ENCODE data around the gene FRG2.
"Not testable (repeated sequence)": the region's sequence is repeated elsewhere in the genome, so short reads cannot be mapped to it uniquely, and the experiment has no call there.

FRG2 gene

GRCh38 chr4:190027156-190027555, at the start of gene FRG2:
FRG2 (minus strand) TSS chr4:190027256; CDS start chr4:190027204, 52 bp downstream.
- DNase-seq (ENCODE audit: low spot score), result not testable (repeated sequence)

GRCh38 chr4:190068351-190068750, 41.3 kb upstream of the FRG2 start:
- DNase-seq (ENCODE audit: low spot score), result not testable (repeated sequence)

GRCh38 chr4:190064805-190065204, 37.7 kb upstream of the FRG2 start:
- not testable (repeated sequence) for DNase-seq (ENCODE audit: low spot score)

GRCh38 chr4:190064342-190064741, 37.3 kb upstream of the FRG2 start, which contains the start of gene DBET:
DBET (plus strand) TSS chr4:190064502.
- not testable (repeated sequence) for DNase-seq (ENCODE audit: low spot score)

GRCh38 chr4:190058997-190059396, 31.9 kb upstream of the FRG2 start:
- not testable (repeated sequence) for DNase-seq (ENCODE audit: low spot score)

- not testable (repeated sequence) for DNase-seq (ENCODE audit: low spot score)
Observed at GRCh38 chr4:190049378-190050239, 22.6 kb upstream of the FRG2 start.

GRCh38 chr4:190047627-190048026, 20.6 kb upstream of the FRG2 start:
- DNase-seq (ENCODE audit: low spot score), result not testable (repeated sequence)

- not testable (repeated sequence) for DNase-seq (ENCODE audit: low spot score)
Observed at GRCh38 chr4:190040873-190041272, 13.8 kb upstream of the FRG2 start.

- not testable (repeated sequence) for DNase-seq (ENCODE audit: low spot score)
Observed at GRCh38 chr4:190037704-190038388, 10.8 kb upstream of the FRG2 start.

GRCh38 chr4:190031264-190031663, 4.2 kb upstream of the FRG2 start:
- not testable (repeated sequence) for DNase-seq (ENCODE audit: low spot score)

GRCh38 chr4:190022614-190023281, 4.3 kb downstream of the FRG2 start:
- not testable (repeated sequence) for DNase-seq (ENCODE audit: low spot score)

- DNase-seq (ENCODE audit: low spot score), result not testable (repeated sequence)
Observed at GRCh38 chr4:190021973-190022372, 5.1 kb downstream of the FRG2 start.

- DNase-seq (ENCODE audit: low spot score), result no peak
Observed at GRCh38 chr4:190020790-190021717, 6.0 kb downstream of the FRG2 start.

GRCh38 chr4:190019859-190020463, 7.1 kb downstream of the FRG2 start:
- not testable (repeated sequence) for DNase-seq (ENCODE audit: low spot score)

GRCh38 chr4:190019023-190019858, 7.8 kb downstream of the FRG2 start:
- no peak for DNase-seq (ENCODE audit: low spot score)

- no peak for DNase-seq (ENCODE audit: low spot score)
Observed at GRCh38 chr4:190018201-190018920, 8.7 kb downstream of the FRG2 start.

- DNase-seq (ENCODE audit: low spot score), result no peak
Observed at GRCh38 chr4:190017357-190018200, 9.5 kb downstream of the FRG2 start.
